ENCODE measurements around the gene EML1. TPM values are rescaled to one million over a fixed set of nuclear protein-coding genes. Genes with fewer than 3 reads are reported as not detected.

EML1 gene
- total RNA-seq, 4 donors from 2014 or later = 12.5 to 19.1 (median 16.6) TPM

DNA sequence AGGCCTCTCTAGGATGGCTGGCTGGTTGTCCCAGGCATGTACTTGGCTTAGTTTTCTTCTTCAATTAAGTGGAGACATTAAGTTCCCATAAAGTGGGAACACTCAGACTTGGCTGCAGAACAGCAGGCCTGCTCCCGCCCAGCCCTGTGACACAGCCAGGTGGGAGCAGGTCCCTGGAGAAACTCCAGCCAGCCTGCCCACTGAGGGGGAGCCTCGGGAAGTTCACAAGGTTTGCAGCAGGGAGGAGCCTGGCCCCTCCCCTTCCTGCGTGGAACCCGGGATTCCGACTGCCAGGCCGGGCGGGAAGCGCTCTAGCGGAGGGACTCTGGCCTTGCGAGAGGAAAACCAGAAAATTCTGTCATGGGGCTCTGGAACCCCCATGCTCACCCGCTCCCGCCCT, 173.7 kb downstream of the EML1 start:
- H3K4me3 ChIP-seq = no peak overlapping the region
- TF ChIP-seq, protein P1, sequence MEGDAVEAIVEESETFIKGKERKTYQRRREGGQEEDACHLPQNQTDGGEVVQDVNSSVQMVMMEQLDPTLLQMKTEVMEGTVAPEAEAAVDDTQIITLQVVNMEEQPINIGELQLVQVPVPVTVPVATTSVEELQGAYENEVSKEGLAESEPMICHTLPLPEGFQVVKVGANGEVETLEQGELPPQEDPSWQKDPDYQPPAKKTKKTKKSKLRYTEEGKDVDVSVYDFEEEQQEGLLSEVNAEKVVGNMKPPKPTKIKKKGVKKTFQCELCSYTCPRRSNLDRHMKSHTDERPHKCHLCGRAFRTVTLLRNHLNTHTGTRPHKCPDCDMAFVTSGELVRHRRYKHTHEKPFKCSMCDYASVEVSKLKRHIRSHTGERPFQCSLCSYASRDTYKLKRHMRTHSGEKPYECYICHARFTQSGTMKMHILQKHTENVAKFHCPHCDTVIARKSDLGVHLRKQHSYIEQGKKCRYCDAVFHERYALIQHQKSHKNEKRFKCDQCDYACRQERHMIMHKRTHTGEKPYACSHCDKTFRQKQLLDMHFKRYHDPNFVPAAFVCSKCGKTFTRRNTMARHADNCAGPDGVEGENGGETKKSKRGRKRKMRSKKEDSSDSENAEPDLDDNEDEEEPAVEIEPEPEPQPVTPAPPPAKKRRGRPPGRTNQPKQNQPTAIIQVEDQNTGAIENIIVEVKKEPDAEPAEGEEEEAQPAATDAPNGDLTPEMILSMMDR (IDR thresholded peaks at IDR 0.05 in 4 of 5, conservative IDR thresholded peaks at IDR 0.05 in 1 of 5) = no peak
- no peak overlapping the region for H3K27ac ChIP-seq
- in situ Hi-C loops (cut with MboI; ENCODE audit: low sequenced_read_pairs in 4 of 4) = no loop called here
- DNase-seq (no peak), ATAC-seq (no peak)
- H3K4me1 ChIP-seq = no peaks in the 10 kb centered on the region
- intact Hi-C loops (cut with DNase I; ENCODE audit: low total_unique reads) = no loop called here
- no peaks in the 10 kb centered on the region for H3K9me3 ChIP-seq
- H3K36me3 ChIP-seq = no peaks in the 10 kb centered on the region
- peaks cover 0 to 11% (median 2%) of the 10 kb centered on the region in 3 donors for H3K27me3 ChIP-seq

DNA sequence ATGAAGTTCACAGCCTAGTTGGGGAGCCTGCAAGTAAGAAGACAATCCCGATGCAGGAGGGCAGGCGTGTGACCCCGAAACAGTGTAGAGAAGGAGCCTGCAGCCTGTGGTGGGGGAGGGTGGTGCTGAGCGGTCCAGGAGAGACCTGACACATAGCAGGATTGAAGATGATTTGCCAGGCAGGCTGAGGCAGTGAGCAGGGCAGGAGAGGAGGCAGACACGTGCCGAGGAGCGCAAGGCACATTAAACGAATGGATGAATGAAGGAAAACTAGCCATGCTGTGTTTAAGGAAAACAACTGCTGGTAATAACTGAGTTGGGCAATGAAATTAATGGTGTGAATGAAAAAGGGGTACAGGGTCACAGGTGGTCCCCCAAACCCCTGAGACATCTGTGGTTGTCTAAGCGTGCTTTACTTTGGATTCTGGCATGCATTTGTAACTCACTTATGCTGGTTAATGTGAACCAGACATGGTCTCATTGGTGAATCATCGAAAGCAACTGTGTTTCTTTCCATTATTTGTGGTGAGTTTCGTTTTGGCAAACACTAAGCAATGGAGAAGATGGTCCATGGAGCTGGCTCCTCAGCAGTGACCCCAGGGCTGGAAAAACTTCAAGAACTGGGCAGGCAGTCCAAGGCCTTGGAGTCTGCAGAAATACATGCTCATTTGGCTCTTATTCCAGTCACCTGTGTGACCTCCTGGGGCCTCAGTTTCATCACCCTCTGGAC, 175.1 kb downstream of the EML1 start:
- intact Hi-C loops (cut with DNase I; ENCODE audit: low total_unique reads) (no loop called here), in situ Hi-C loops (cut with MboI; ENCODE audit: low sequenced_read_pairs in 4 of 4) (no loop called here)
- Histone ChIP-seq H3K4me3 (no peak overlapping the region), H3K27me3 (no peaks in the 10 kb centered on the region), H3K36me3 (no peaks in the 10 kb centered on the region), H3K4me1 (no peaks in the 10 kb centered on the region), H3K27ac (no peak overlapping the region), H3K9me3 (no peaks in the 10 kb centered on the region)
- TF ChIP-seq POLR2A (IDR thresholded peaks at IDR 0.05) = no peak
- TF ChIP-seq, protein P1 (IDR thresholded peaks at IDR 0.05 in 4 of 5, conservative IDR thresholded peaks at IDR 0.05 in 1 of 5) = no peak
- no peak for DNase-seq
- no peak for ATAC-seq

DNA sequence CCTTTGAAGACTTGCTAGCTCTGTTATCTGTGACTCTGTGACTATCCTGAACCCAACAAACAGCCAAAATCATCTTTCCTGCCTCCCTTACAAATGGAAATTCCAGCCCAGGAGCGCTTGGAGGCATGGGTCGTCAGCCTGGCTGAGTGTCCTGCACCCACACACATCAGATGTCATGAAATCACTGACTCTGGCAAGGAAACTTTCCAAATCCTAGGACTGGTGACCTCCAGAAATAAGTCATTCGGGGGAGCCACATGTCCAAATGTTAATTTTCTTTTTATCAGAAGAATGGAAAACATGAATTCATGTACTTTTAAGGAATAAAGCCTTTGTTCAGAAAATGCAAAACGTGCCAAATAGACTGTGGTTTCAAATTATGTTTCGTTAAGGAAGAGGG, 175.7 kb downstream of the EML1 start:
- in situ Hi-C loops (cut with MboI; ENCODE audit: low sequenced_read_pairs in 4 of 4) (no loop called here), intact Hi-C loops (cut with DNase I; ENCODE audit: low total_unique reads) (no loop called here)
- TF ChIP-seq, protein P1 (IDR thresholded peaks at IDR 0.05 in 4 of 5, conservative IDR thresholded peaks at IDR 0.05 in 1 of 5) = no peak
- Histone ChIP-seq H3K9me3 (no peaks in the 10 kb centered on the region), H3K4me3 (no peak overlapping the region), H3K27ac (no peak overlapping the region), H3K4me1 (no peaks in the 10 kb centered on the region), H3K27me3 (no peaks in the 10 kb centered on the region), H3K36me3 (no peaks in the 10 kb centered on the region)
- no peak for ATAC-seq
- no peak for DNase-seq

DNA sequence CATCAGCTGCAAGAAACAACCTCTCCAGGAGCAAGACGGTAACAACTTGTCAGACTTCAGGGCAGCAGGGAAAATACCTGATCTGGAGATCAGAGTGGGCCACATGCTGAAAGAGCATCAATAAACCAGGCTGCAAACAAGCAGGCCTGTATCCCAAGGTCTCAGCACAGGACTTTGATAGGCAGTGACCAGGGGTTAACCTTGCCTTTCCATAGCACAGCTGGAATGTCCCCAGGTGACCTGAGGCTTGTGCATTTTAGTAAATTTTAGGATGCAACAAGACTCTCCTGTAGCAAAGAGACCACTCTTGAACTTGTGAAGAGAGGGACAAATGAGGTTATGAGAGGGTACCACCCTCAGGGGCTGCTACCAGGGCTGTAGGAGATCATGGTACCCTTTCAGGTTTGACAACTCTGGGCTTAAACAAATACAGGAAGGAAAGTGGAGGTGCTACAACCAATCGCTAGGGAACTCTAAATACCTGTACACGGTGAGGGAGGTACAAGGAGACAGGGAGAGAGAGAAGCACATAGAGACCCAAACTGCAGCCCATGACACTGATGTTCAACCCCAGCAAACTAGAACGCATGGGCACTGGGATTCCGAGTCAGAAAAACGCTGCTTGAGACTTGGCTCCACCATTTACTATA, 176.6 kb downstream of the EML1 start:
- in situ Hi-C loops (cut with MboI; ENCODE audit: low sequenced_read_pairs in 4 of 4) = no loop called here
- no peaks in the 10 kb centered on the region for H3K4me1 ChIP-seq
- ATAC-seq (no peak), DNase-seq (no peak)
- no peaks in the 10 kb centered on the region for H3K36me3 ChIP-seq
- H3K4me3 ChIP-seq = no peak overlapping the region
- no peak for TF ChIP-seq POLR2A (IDR thresholded peaks at IDR 0.05)
- TF ChIP-seq, protein P1 (IDR thresholded peaks at IDR 0.05 in 4 of 5, conservative IDR thresholded peaks at IDR 0.05 in 1 of 5) = no peak
- intact Hi-C loops (cut with DNase I; ENCODE audit: low total_unique reads) = no loop called here
- H3K9me3 ChIP-seq = no peaks in the 10 kb centered on the region
- H3K27ac ChIP-seq = no peak overlapping the region
- H3K27me3 ChIP-seq = no peaks in the 10 kb centered on the region

All from gastrocnemius medialis (tissue), 4 donors.